Trophoblast cell (in vitro differentiated cells and primary cell): ENCODE results near the gene SMURF1.

Experiments
- DNase-seq, 2 donors: peaks; one replicate each; pipeline ENCODE4 v3.0.0-alpha.2; 2016
- H2AFZ ChIP-seq: 2 replicates; pipeline ENCODE4 v1.6.1; 2013; ENCODE audit warnings: low read length, moderate library complexity, mild to moderate bottlenecking; ENCODE audit not compliant: insufficient read depth, poor library complexity
- H2AK5ac ChIP-seq: 2 replicates; pipeline ENCODE4 v1.6.1; 2013; ENCODE audit warnings: mild to moderate bottlenecking, low read length
- H2BK120ac ChIP-seq: 2 replicates; pipeline ENCODE4 v1.6.1; 2013; ENCODE audit warnings: low read length, mild to moderate bottlenecking, moderate library complexity; ENCODE audit not compliant: insufficient read depth, poor library complexity
- H2BK12ac ChIP-seq: 2 replicates; pipeline ENCODE4 v1.6.1; 2013; ENCODE audit warnings: mild to moderate bottlenecking, low read length, moderate library complexity
- H2BK5ac ChIP-seq: 2 replicates; pipeline ENCODE4 v1.6.1; 2013; ENCODE audit warnings: low read length, low read depth, moderate library complexity, mild to moderate bottlenecking; ENCODE audit not compliant: poor library complexity
- H3K14ac ChIP-seq: 2 replicates; pipeline ENCODE4 v1.6.1; 2013; ENCODE audit warnings: mild to moderate bottlenecking, low read length
- H3K18ac ChIP-seq: 2 replicates; pipeline ENCODE4 v1.6.1; 2013; ENCODE audit warnings: mild to moderate bottlenecking, low read length
- H3K23ac ChIP-seq: 2 replicates; pipeline ENCODE4 v1.6.1; 2013; ENCODE audit warnings: low read length
- H3K27ac ChIP-seq: 2 replicates; pipeline ENCODE4 v1.5.1; 2013; ENCODE audit warnings: low read depth, mild to moderate bottlenecking, inconsistent platforms, low read length, moderate library complexity
- H3K27me3 ChIP-seq: 2 replicates; pipeline ENCODE4 v1.6.1; 2013; ENCODE audit warnings: inconsistent platforms, mild to moderate bottlenecking, low read length, moderate library complexity; ENCODE audit not compliant: insufficient read depth
- H3K36me3 ChIP-seq, 2 experiments: 1 replicate in 1 of 2; 2 replicates in 1 of 2; pipeline ENCODE4 v1.6.1; 2013; ENCODE audit warnings: low read length in 2 of 2, mild to moderate bottlenecking in 2 of 2, moderate library complexity in 1 of 2; ENCODE audit not compliant: insufficient read depth in 2 of 2, control insufficient read depth in 1 of 2
- H3K4ac ChIP-seq: 2 replicates; pipeline ENCODE4 v1.6.1; 2013; ENCODE audit warnings: low read depth, mild to moderate bottlenecking, low read length, moderate library complexity
- H3K4me1 ChIP-seq, 2 experiments: 1 replicate in 1 of 2; 2 replicates in 1 of 2; pipeline ENCODE4 v1.6.1; 2013; ENCODE audit warnings: low read length in 2 of 2, mild to moderate bottlenecking in 2 of 2, moderate library complexity in 1 of 2; ENCODE audit not compliant: insufficient read depth in 2 of 2, control insufficient read depth in 1 of 2
- H3K4me2 ChIP-seq: 2 replicates; pipeline ENCODE4 v1.6.1; 2013; ENCODE audit warnings: inconsistent platforms, mild to moderate bottlenecking, low read length, moderate library complexity
- H3K4me3 ChIP-seq: 2 replicates; pipeline ENCODE4 v1.5.1; 2013; ENCODE audit warnings: mild to moderate bottlenecking, low read depth, low read length, inconsistent platforms
- H3K79me1 ChIP-seq: one replicate; pipeline ENCODE4 v1.6.1; 2013; ENCODE audit warnings: low read length
- H3K79me2 ChIP-seq: 2 replicates; pipeline ENCODE4 v1.6.1; 2013; ENCODE audit warnings: low read length, mild to moderate bottlenecking; ENCODE audit not compliant: control insufficient read depth, insufficient read depth, poor library complexity
- H3K9ac ChIP-seq: 2 replicates; pipeline ENCODE4 v1.6.1; 2013; ENCODE audit warnings: mild to moderate bottlenecking, low read length
- H3K9me3 ChIP-seq: 2 replicates; pipeline ENCODE4 v1.6.1; 2013; ENCODE audit warnings: low read depth, mild to moderate bottlenecking, control low read depth, inconsistent platforms, low read length; ENCODE audit not compliant: insufficient read depth
- H4K12ac ChIP-seq: 2 replicates; pipeline ENCODE4 v1.6.1; 2013; ENCODE audit warnings: low read depth, mild to moderate bottlenecking, low read length, moderate library complexity
- H4K8ac ChIP-seq: 2 replicates; pipeline ENCODE4 v1.6.1; 2013; ENCODE audit warnings: low read depth, mild to moderate bottlenecking, low read length, moderate library complexity
- H4K91ac ChIP-seq: one replicate; pipeline ENCODE4 v1.6.1; 2013; ENCODE audit warnings: low read depth, mild to moderate bottlenecking, low read length, moderate library complexity
- WGBS: extraction: QIAGEN DNeasy Blood & Tissue Kit; methylation state at CpG from one replicate; pipeline ENCODE4 v1.1.7; 2013; ENCODE audit warnings: missing lambda C conversion rate; ENCODE audit not compliant: insufficient read length, insufficient coverage; ENCODE audit errors: extremely low coverage; 5-methylcytosine and 5-hydroxymethylcytosine counted together

Gene SMURF1

DNA sequence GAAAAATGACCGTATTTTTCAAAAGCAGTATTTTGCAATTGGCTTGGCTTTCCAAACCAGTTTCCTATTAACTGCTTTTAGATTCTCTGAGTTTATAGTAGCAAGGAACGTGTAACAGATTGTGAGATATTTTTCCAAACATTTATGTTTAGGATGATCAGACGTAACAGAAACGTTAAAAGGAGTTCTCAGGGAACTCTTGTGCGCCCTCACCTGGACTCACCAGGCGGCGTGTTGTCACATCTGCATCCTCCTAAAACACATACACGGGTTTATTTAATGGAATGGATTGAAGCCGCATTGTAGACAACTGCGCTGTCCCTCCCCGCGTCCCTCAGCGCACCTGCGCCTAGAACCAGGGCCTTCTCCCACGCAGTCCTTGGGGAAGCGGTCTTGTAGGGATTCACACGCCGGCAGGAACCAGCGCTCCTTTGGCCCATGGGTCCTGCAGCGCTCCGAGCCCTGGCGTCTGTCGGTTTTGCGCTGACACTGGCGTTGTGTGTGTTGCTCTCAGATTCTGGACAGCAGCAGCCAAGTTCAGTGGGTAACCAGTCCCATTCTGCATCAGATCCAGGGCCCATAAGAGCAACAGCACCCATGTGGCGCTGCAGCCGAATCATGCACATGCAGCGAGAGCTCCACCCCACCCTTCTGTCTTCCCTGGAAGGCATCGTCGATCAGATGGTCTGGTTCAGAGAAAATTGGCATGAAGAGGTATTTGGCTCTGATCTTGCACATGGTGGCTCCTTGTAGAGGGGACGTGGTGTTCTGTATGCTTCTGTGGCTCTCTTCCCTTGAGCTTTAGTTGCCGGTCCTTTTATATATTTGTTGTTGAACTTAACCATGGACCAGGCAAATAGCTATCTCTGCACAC is 150.6 kb downstream of the SMURF1 start:
- no peak overlapping the region for H3K14ac ChIP-seq
- no peak overlapping the region for H4K8ac ChIP-seq
- no peaks in the 10 kb centered on the region for H3K27me3 ChIP-seq
- no peak overlapping the region for H2AFZ ChIP-seq
- no peak overlapping the region for H2AK5ac ChIP-seq
- H3K27ac ChIP-seq: no peak overlapping the region
- H3K9me3 ChIP-seq: peaks cover 4% of the 10 kb centered on the region
- no peak overlapping the region for H2BK5ac ChIP-seq
- WGBS: no CpG with 5 or more reads among the region's 32 CpGs
- no peak overlapping the region for H2BK12ac ChIP-seq
- H3K4ac ChIP-seq: no peak overlapping the region
- H3K79me2 ChIP-seq: no peaks in the 10 kb centered on the region
- no peak overlapping the region for H3K18ac ChIP-seq
- no peak overlapping the region for H2BK120ac ChIP-seq
- no peak overlapping the region for H4K12ac ChIP-seq
- H3K79me1 ChIP-seq: no peaks in the 10 kb centered on the region
- no peak for DNase-seq
- H4K91ac ChIP-seq: no peak overlapping the region
- no peak overlapping the region for H3K23ac ChIP-seq
- H3K4me2 ChIP-seq: no peak overlapping the region
- no peak overlapping the region for H3K9ac ChIP-seq
- no peak overlapping the region for H3K4me3 ChIP-seq
- peaks cover 61 to 70% of the 10 kb centered on the region in 2 experiments for H3K36me3 ChIP-seq
- no peaks in the 10 kb centered on the region for H3K4me1 ChIP-seq

DNA sequence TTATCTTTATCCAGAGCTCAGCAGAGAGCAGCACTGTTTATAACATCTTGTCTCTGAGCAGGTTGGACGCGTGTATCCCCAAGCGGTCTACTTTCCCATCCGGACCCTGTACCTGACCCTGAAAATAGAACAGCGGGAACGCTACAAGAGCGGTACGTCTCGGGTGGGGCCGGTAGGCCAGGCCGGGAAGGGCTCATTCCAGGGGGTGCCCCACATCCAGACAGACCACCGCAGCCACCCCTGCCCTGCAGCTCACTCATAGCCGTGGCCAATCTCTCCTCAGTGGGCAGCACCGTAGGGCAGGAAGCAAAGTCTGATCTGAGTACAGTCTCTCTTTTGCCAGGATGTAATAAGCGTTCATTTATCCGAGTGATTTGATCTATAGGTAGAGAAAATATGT is 151.8 kb downstream of the SMURF1 start:
- Histone ChIP-seq H3K4ac (no peak overlapping the region), H3K27ac (no peak overlapping the region), H2AFZ (no peak overlapping the region), H2BK12ac (no peak overlapping the region), H3K4me1 (no peaks in the 10 kb centered on the region), H2AK5ac (no peak overlapping the region), H3K14ac (no peak overlapping the region), H4K8ac (no peak overlapping the region), H3K4me2 (no peak overlapping the region), H3K9ac (no peak overlapping the region), H4K91ac (no peak overlapping the region), H3K4me3 (no peak overlapping the region), H4K12ac (no peak overlapping the region), H3K18ac (no peak overlapping the region), H3K36me3 (peaks cover 61 to 70% of the 10 kb centered on the region in 2 experiments), H3K79me2 (no peaks in the 10 kb centered on the region), H3K27me3 (no peaks in the 10 kb centered on the region), H2BK120ac (no peak overlapping the region), H2BK5ac (no peak overlapping the region), H3K9me3 (peaks cover 4% of the 10 kb centered on the region), H3K23ac (no peak overlapping the region), H3K79me1 (no peaks in the 10 kb centered on the region)
- DNase-seq: no peak
- no CpG with 5 or more reads among the region's 16 CpGs for WGBS

DNA sequence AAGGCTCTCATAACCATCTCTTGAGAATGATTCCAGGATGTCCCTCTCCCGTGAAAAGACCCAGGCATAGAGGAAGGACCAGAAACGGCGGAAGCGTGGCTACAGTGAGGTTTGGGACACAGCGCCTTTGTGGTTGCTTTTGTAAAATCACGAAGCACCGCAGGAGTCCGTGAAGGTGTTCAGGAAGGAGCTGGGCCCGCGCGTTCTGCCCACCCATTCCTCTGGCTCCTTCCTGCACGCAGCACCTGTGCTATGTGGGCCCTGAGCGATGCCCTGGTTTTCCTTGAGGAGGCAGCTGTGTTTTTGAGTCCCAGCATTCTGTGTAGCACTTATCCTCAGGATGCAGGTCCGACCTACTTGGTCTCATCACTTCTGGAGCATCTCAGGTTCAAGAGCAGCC is 152.8 kb downstream of the SMURF1 start:
- Histone ChIP-seq H3K27me3 (no peaks in the 10 kb centered on the region), H2BK120ac (no peak overlapping the region), H3K79me2 (no peaks in the 10 kb centered on the region), H3K4me3 (no peak overlapping the region), H2BK5ac (no peak overlapping the region), H3K9ac (no peak overlapping the region), H3K4me1 (no peaks in the 10 kb centered on the region), H2BK12ac (no peak overlapping the region), H3K18ac (no peak overlapping the region), H3K14ac (no peak overlapping the region), H4K91ac (no peak overlapping the region), H3K23ac (no peak overlapping the region), H4K12ac (no peak overlapping the region), H3K4me2 (no peak overlapping the region), H2AFZ (no peak overlapping the region), H3K9me3 (peaks cover 4% of the 10 kb centered on the region), H3K79me1 (no peaks in the 10 kb centered on the region), H2AK5ac (no peak overlapping the region), H3K4ac (no peak overlapping the region), H4K8ac (no peak overlapping the region), H3K27ac (no peak overlapping the region), H3K36me3 (peaks cover 59 to 69% of the 10 kb centered on the region in 2 experiments)
- no peak for DNase-seq
- no CpG with 5 or more reads among the region's 14 CpGs for WGBS

DNA sequence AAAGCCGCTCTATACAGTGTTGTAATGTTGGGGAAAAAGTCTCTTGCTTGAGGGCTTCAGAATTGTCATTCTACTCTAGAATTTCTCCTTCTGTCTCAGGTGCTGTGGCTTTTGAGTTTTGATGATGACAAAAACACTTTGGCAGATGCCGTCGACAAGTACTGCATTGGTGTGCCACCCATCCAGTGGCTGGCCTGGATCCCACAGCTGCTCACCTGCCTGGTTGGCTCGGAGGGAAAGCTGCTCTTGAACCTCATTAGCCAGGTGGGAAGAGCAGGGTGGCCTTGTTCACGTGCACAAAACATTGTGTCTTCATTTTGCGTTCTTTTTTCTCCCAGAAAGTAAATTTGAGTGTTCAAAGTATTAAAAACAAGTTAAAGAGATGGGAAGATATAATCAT is 153.6 kb downstream of the SMURF1 start:
- no peak overlapping the region for H2BK12ac ChIP-seq
- H3K9ac ChIP-seq: no peak overlapping the region
- H3K4ac ChIP-seq: no peak overlapping the region
- no peak overlapping the region for H2BK120ac ChIP-seq
- no peak overlapping the region for H3K4me2 ChIP-seq
- no peak overlapping the region for H3K23ac ChIP-seq
- no peak overlapping the region for H4K12ac ChIP-seq
- no peak overlapping the region for H2BK5ac ChIP-seq
- no peak overlapping the region for H2AFZ ChIP-seq
- no peak overlapping the region for H3K14ac ChIP-seq
- H3K18ac ChIP-seq: no peak overlapping the region
- H3K27me3 ChIP-seq: no peaks in the 10 kb centered on the region
- no peak overlapping the region for H3K27ac ChIP-seq
- no peak overlapping the region for H3K4me3 ChIP-seq
- no peaks in the 10 kb centered on the region for H3K79me1 ChIP-seq
- peaks cover 1% of the 10 kb centered on the region for H3K9me3 ChIP-seq
- no peaks in the 10 kb centered on the region for H3K4me1 ChIP-seq
- H3K36me3 ChIP-seq: peaks cover 52 to 63% of the 10 kb centered on the region in 2 experiments
- no peaks in the 10 kb centered on the region for H3K79me2 ChIP-seq
- H4K91ac ChIP-seq: no peak overlapping the region
- no peak overlapping the region for H2AK5ac ChIP-seq
- no peak overlapping the region for H4K8ac ChIP-seq
- WGBS: no CpG with 5 or more reads among the region's 6 CpGs
- DNase-seq: no peak
